H1 (cell line): ENCODE measurements around the gene PTPRT. TPM values are rescaled to one million over a fixed set of nuclear protein-coding genes. Genes with fewer than 3 reads are reported as not detected.

Experiments used
- CTCF ChIA-PET: fragments of 300-600 bp; sonication (Branson Sonifier 250); formaldehyde crosslinking; loops from one replicate; lab custom pipeline; 2021; ENCODE audit not compliant: partially characterized antibody; lab: Charles Lee
- POLR2A ChIA-PET: fragments of 300-600 bp; sonication (Branson Sonifier 250); formaldehyde crosslinking; loops from one replicate; lab custom pipeline; 2021; ENCODE audit warnings: inconsistent platforms; ENCODE audit not compliant: partially characterized antibody; lab: Charles Lee
- DNase-seq, 2 experiments: peaks; one replicate each; pipeline versions ENCODE4 v3.0.0 to v3.0.0-alpha.2; 2010 to 2022; ENCODE audit warnings: low spot score in 2 of 2, low read depth in 1 of 2, mixed read lengths in 1 of 2
- FAIRE-seq: peaks from 2 replicates; lab custom pipeline; 2011; peaks lifted over from hg19 to GRCh38; lab: Jason Lieb, UNC
- H2AFZ ChIP-seq: 2 replicates; pipeline ENCODE4 v1.8.1; 2012; ENCODE audit warnings: low read length, inconsistent platforms
- H2AK5ac ChIP-seq: 2 replicates; pipeline ENCODE4 v1.6.1; 2013; ENCODE audit warnings: low read depth, low read length
- H2BK120ac ChIP-seq: replicated peaks from 2 replicates; pipeline ENCODE3; 2013; ENCODE audit warnings: low read depth, low read length, inconsistent platforms
- H2BK12ac ChIP-seq: 2 replicates; pipeline ENCODE4 v1.6.1; 2013; ENCODE audit warnings: low read depth, low read length
- H2BK15ac ChIP-seq: 2 replicates; pipeline ENCODE4 v1.6.1; 2013; ENCODE audit warnings: low read length
- H2BK20ac ChIP-seq: 2 replicates; pipeline ENCODE4 v1.6.1; 2013; ENCODE audit warnings: low read length
- H2BK5ac ChIP-seq: 2 replicates; pipeline ENCODE4 v1.6.1; 2013; ENCODE audit warnings: low read depth, low read length
- H3K14ac ChIP-seq: 2 replicates; pipeline ENCODE4 v1.6.1; 2013; ENCODE audit warnings: inconsistent platforms; ENCODE audit not compliant: insufficient read length
- H3K18ac ChIP-seq: 2 replicates; pipeline ENCODE4 v1.6.1; 2013; ENCODE audit warnings: low read length; ENCODE audit errors: extremely low read depth
- H3K23ac ChIP-seq: 2 replicates; pipeline ENCODE4 v1.6.1; 2013; ENCODE audit warnings: inconsistent platforms; ENCODE audit not compliant: insufficient read length
- H3K23me2 ChIP-seq: 2 replicates; pipeline ENCODE4 v1.6.1; 2013; ENCODE audit warnings: low read depth, low read length
- H3K27ac ChIP-seq: 2 replicates; pipeline ENCODE4 v1.6.1; 2011; ENCODE audit warnings: low read depth, low read length, inconsistent platforms
- H3K27me3 ChIP-seq, 4 experiments: replicated peaks in 1 of 4; 1 replicate in 1 of 4; 2 replicates in 3 of 4; pipeline versions ENCODE4 v1.6.1 to v1.8.1; 2011 to 2013; ENCODE audit warnings: low read length in 3 of 4, mild to moderate bottlenecking in 3 of 4, inconsistent platforms in 2 of 4, mixed read lengths in 2 of 4, moderate library complexity in 1 of 4; ENCODE audit not compliant: control insufficient read depth in 3 of 4, insufficient read depth in 3 of 4; ENCODE audit errors: extremely low read depth in 1 of 4
- H3K36me3 ChIP-seq, 4 experiments: 2 replicates each; pipeline versions ENCODE4 v1.6.1 to v1.8.1; 2011 to 2013; ENCODE audit warnings: mild to moderate bottlenecking in 4 of 4, low read length in 3 of 4, moderate library complexity in 2 of 4, control low read depth in 1 of 4, inconsistent platforms in 1 of 4; ENCODE audit not compliant: insufficient read depth in 4 of 4, control insufficient read depth in 2 of 4
- H3K4ac ChIP-seq: replicated peaks from 2 replicates; pipeline ENCODE3; 2013; ENCODE audit warnings: low read length, low read depth, mixed read lengths, inconsistent platforms; ENCODE audit not compliant: insufficient read length
- H3K4me1 ChIP-seq, 4 experiments: replicated peaks in 1 of 4; 1 replicate in 1 of 4; 2 replicates in 3 of 4; pipeline versions ENCODE4 v1.6.1 to v1.8.1; 2011 to 2013; ENCODE audit warnings: low read length in 3 of 4, inconsistent platforms in 2 of 4, mixed read lengths in 1 of 4; ENCODE audit not compliant: insufficient read depth in 4 of 4, control insufficient read depth in 3 of 4
- H3K4me2 ChIP-seq, 2 experiments: 2 replicates each; pipeline versions ENCODE4 v1.6.1 to v1.8.1; 2011 to 2013; ENCODE audit warnings: low read depth in 2 of 2, low read length in 2 of 2, control low read depth in 1 of 2, inconsistent platforms in 1 of 2, mild to moderate bottlenecking in 1 of 2; ENCODE audit not compliant: insufficient read depth in 1 of 2
- H3K4me3 ChIP-seq, 4 experiments: fragments of 200-600, 300-600 bp in 1 of 4; sonication (generic), shearing (Covaris generic), sonication (Bioruptor Twin) in 1 of 4; 2 replicates each; pipeline versions ENCODE4 v1.5.1 to v1.8.1; 2011 to 2016; ENCODE audit warnings: low read length in 4 of 4, low read depth in 3 of 4, control low read depth in 2 of 4, inconsistent platforms in 2 of 4, mild to moderate bottlenecking in 2 of 4, mixed read lengths in 1 of 4, moderate library complexity in 1 of 4; ENCODE audit not compliant: insufficient read depth in 2 of 4; ENCODE audit errors: extremely low read depth in 1 of 4
- H3K56ac ChIP-seq: replicated peaks from 2 replicates; pipeline ENCODE3; 2013; ENCODE audit warnings: low read depth, mild to moderate bottlenecking, mixed read lengths, low read length, inconsistent platforms; ENCODE audit not compliant: insufficient read length
- H3K79me1 ChIP-seq: 2 replicates; pipeline ENCODE4 v1.6.1; 2013; ENCODE audit warnings: low read depth, low read length, control low read depth
- H3K79me2 ChIP-seq, 2 experiments: 2 replicates each; pipeline versions ENCODE4 v1.6.1 to v1.8.1; 2012 to 2013; ENCODE audit warnings: low read length in 2 of 2, mild to moderate bottlenecking in 2 of 2, inconsistent platforms in 1 of 2; ENCODE audit not compliant: insufficient read depth in 2 of 2, control insufficient read depth in 1 of 2
- H3K9ac ChIP-seq, 4 experiments: replicated peaks in 1 of 4; 1 replicate in 1 of 4; 2 replicates in 3 of 4; pipeline versions ENCODE4 v1.6.1 to v1.8.1; 2011 to 2013; ENCODE audit warnings: low read depth in 3 of 4, low read length in 3 of 4, control low read depth in 2 of 4, mild to moderate bottlenecking in 2 of 4, moderate library complexity in 2 of 4, inconsistent platforms in 1 of 4; ENCODE audit errors: extremely low read depth in 1 of 4
- H3K9me3 ChIP-seq, 2 experiments: 2 replicates each; pipeline versions ENCODE4 v1.6.1 to v1.8.1; 2012 to 2013; ENCODE audit warnings: mild to moderate bottlenecking in 2 of 2, moderate library complexity in 2 of 2, control low read depth in 1 of 2, inconsistent platforms in 1 of 2, low read depth in 1 of 2, low read length in 1 of 2, mixed read lengths in 1 of 2; ENCODE audit not compliant: insufficient read depth in 2 of 2
- H4K20me1 ChIP-seq, 2 experiments: replicated peaks in 1 of 2; 2 replicates each; pipeline versions ENCODE3 to v1.8.1; 2011 to 2013; ENCODE audit warnings: inconsistent platforms in 2 of 2, low read length in 2 of 2, mild to moderate bottlenecking in 1 of 2; ENCODE audit not compliant: insufficient read depth in 2 of 2, control insufficient read depth in 1 of 2
- H4K5ac ChIP-seq: 2 replicates; pipeline ENCODE4 v1.6.1; 2013; ENCODE audit warnings: low read length, low read depth, mixed read lengths, inconsistent platforms; ENCODE audit not compliant: insufficient read length
- H4K8ac ChIP-seq: 2 replicates; pipeline ENCODE4 v1.8.0; 2013; ENCODE audit warnings: mild to moderate bottlenecking, moderate library complexity, low read length, inconsistent platforms; ENCODE audit not compliant: insufficient read depth; ENCODE audit errors: extremely low read depth
- H4K91ac ChIP-seq: replicated peaks from 2 replicates; pipeline ENCODE3; 2013; ENCODE audit warnings: low read length, mixed read lengths, inconsistent platforms; ENCODE audit not compliant: insufficient read length
- CEBPB ChIP-seq: IDR thresholded peaks from 2 replicates; pipeline ENCODE4 v1.6.1; 2012; ENCODE audit warnings: low read depth, low read length
- JUN ChIP-seq: IDR thresholded peaks from 2 replicates; pipeline ENCODE4 v1.6.1; 2011; ENCODE audit warnings: low read depth, mild to moderate bottlenecking, improper control_type of control experiment, low read length
- RFX5 ChIP-seq: IDR thresholded peaks from 2 replicates; pipeline ENCODE4 v1.6.1; 2011; ENCODE audit warnings: low read depth, low read length, improper control_type of control experiment, borderline replicate concordance
- WGBS, 2 experiments: shearing (Covaris generic) in 1 of 2; methylation state at CpG; one replicate each; pipeline versions ENCODE4 v1.1.6 to v1.1.7; 2013 to 2015; ENCODE audit warnings: low lambda C conversion rate in 2 of 2, mixed read lengths in 2 of 2, inconsistent platforms in 1 of 2, low coverage in 1 of 2, missing lambda C conversion rate in 1 of 2; ENCODE audit not compliant: insufficient replicate concordance in 2 of 2, insufficient coverage in 1 of 2, insufficient read length in 1 of 2; ENCODE audit errors: extremely low coverage in 1 of 2, missing lambda C conversion rate in 1 of 2; 5-methylcytosine and 5-hydroxymethylcytosine counted together
- polyA plus RNA-seq, 7 experiments: library from polyadenylated mRNA; depleted of rRNA in 3 of 7; stranded (reverse) in 5 of 7; unstranded in 2 of 7; fragments of >200 nt in 5 of 7; fragments of 200-250 nt in 2 of 7; gene quantifications; 1 replicate in 5 of 7; 2 replicates in 1 of 7; 4 replicates in 1 of 7; pipeline versions ENCODE4 v1.2.1 to v1.2.3, GENCODE V29; 2011 to 2013; ENCODE audit warnings: missing spikeins in 2 of 7, mixed read lengths in 2 of 7
- total RNA-seq: library from RNA; stranded (reverse); fragmentation: NEBNext Ultra II Directional; extraction: Animal tissue kit (Norgen Biotek cat#: 25700); gene quantifications from 2 replicates; pipeline ENCODE4 v1.2.1, GENCODE V29; 2021

PTPRT gene
- total and polyA plus RNA-seq, 2 of the 8 experiments (the other 6 are each of a cell fraction or from before 2014, with no cell fraction given) = 0.33 to 1.8 TPM

GRCh38 chr20:42936482-42936881 lies 253.2 kb downstream of the PTPRT start:
- Histone ChIP-seq H2AK5ac (no peak overlapping the region), H2BK120ac (no peak overlapping the region), H3K23ac (no peak overlapping the region), H4K91ac (no peak overlapping the region), H3K4ac (no peak overlapping the region), H3K27ac (no peak overlapping the region), H4K20me1 (no peaks in the 10 kb centered on the region), H3K79me2 (no peaks in the 10 kb centered on the region), H4K5ac (no peak overlapping the region), H3K4me1 (peaks cover 0 to 3% (median 0%) of the 10 kb centered on the region in 4 experiments; a peak in 2 of 7 replicates), H3K27me3 (no peaks in the 10 kb centered on the region), H3K36me3 (no peaks in the 10 kb centered on the region), H2BK12ac (no peak overlapping the region), H3K4me3 (no peak overlapping the region), H3K23me2 (no peaks in the 10 kb centered on the region), H3K79me1 (no peaks in the 10 kb centered on the region), H4K8ac (no peak overlapping the region), H2BK20ac (no peak overlapping the region), H2BK15ac (no peak overlapping the region), H2BK5ac (no peak overlapping the region), H3K56ac (no peak overlapping the region), H3K14ac (no peak overlapping the region), H3K4me2 (no peak overlapping the region), H3K18ac (no peak overlapping the region), H3K9me3 (no peaks in the 10 kb centered on the region), H2AFZ (no peak overlapping the region), H3K9ac (no peak overlapping the region)
- POLR2A ChIA-PET = interaction anchor here (1.9 kb wide), 1 partner anchor 10 kb away, joined by 4 read pairs; no protein-coding TSS in a partner anchor
- CTCF ChIA-PET = interaction anchor here (0.6 to 3.0 kb wide), 3 partner anchors 13 to 69 kb away, joined by 3 to 8 read pairs (median 5); no protein-coding TSS in a partner anchor
- DNase-seq (no peak), FAIRE-seq (no peak)
- TF ChIP-seq CEBPB (peak; percentile 69; the same call in 1 of the 2 replicates), JUN (no peak), RFX5 (no peak)
- WGBS, 2 experiments = 79% methylated on average over 3 of the region's 3 CpGs; no CpG with 5 or more reads in 1 of the 2 experiments
